PC-3 (cell line): ENCODE results near the gene MYL11. TPM values are rescaled to one million over a fixed set of nuclear protein-coding genes. Genes with fewer than 3 reads are reported as not detected.

ENCODE experiments used
- ATAC-seq: fragments of 200-7000 bp; cut with Tn5 transposase; 2 replicates; pipeline ENCODE4 v1.9.1; 2020; ENCODE audit warnings: mild to moderate bottlenecking, moderate library complexity
- BruUV-seq: library from RNA; stranded (reverse); fragments of 400-500 nt; replicated peaks from 2 replicates; lab custom pipeline; 2021; lab: Mats Ljungman, UMichigan
- CTCF ChIA-PET: fragments of 300-600 bp; sonication (Branson Sonifier 250); formaldehyde crosslinking; loops from one replicate; lab custom pipeline; 2022; ENCODE audit warnings: antibody characterized with exemption; lab: Charles Lee
- POLR2A ChIA-PET: fragments of 300-600 bp; sonication (Branson Sonifier 250); formaldehyde crosslinking; loops from one replicate; lab custom pipeline; 2022; ENCODE audit warnings: antibody characterized with exemption; ENCODE audit not compliant: unreplicated experiment; lab: Charles Lee
- DNase-seq: peaks from one replicate; pipeline ENCODE4 v3.0.0-alpha.2; 2015
- H2AFZ ChIP-seq: fragments of 300-600 bp; sonication (generic); 2 replicates; pipeline ENCODE4 v1.6.0; 2016; ENCODE audit warnings: antibody characterized with exemption, low read length
- H3F3A ChIP-seq: fragments of 300-600 bp; sonication (generic); one replicate; pipeline ENCODE4 v1.6.0; 2017; ENCODE audit warnings: antibody characterized with exemption, low read length, control low read depth, mild to moderate bottlenecking; ENCODE audit not compliant: unreplicated experiment
- H3K27ac ChIP-seq: fragments of 300-600 bp; sonication (generic); 2 replicates; pipeline ENCODE4 v1.5.1; 2016; ENCODE audit warnings: mild to moderate bottlenecking, low read length
- H3K27me3 ChIP-seq: fragments of 300-600 bp; sonication (generic); 2 replicates; pipeline ENCODE4 v1.6.1; 2016; ENCODE audit warnings: low read length, mixed read lengths
- H3K36me3 ChIP-seq: fragments of 300-600 bp; sonication (generic); 2 replicates; pipeline ENCODE4 v1.6.1; 2016; ENCODE audit warnings: low read depth, mixed run types, low read length, mixed read lengths
- H3K4me1 ChIP-seq: fragments of 300-600 bp; sonication (generic); 2 replicates; pipeline ENCODE4 v1.5.1; 2016; ENCODE audit warnings: low read length; ENCODE audit not compliant: insufficient read depth
- H3K4me2 ChIP-seq: fragments of 300-600 bp; sonication (generic); 2 replicates; pipeline ENCODE4 v1.6.0; 2016; ENCODE audit warnings: low read length
- H3K4me3 ChIP-seq: fragments of 300-600 bp; sonication (generic); 2 replicates; pipeline ENCODE4 v1.5.1; 2016; ENCODE audit warnings: mild to moderate bottlenecking, low read length, mixed read lengths
- H3K79me2 ChIP-seq: fragments of 300-600 bp; sonication (generic); 2 replicates; pipeline ENCODE4 v1.6.1; 2017; ENCODE audit warnings: low read length, mixed read lengths
- H3K9ac ChIP-seq: fragments of 300-600 bp; sonication (generic); 2 replicates; pipeline ENCODE4 v1.6.0; 2016; ENCODE audit warnings: mild to moderate bottlenecking, low read length
- H3K9me2 ChIP-seq: fragments of 300-600 bp; sonication (generic); replicated peaks from 2 replicates; pipeline ENCODE4 v1.6.1; 2016; ENCODE audit warnings: mixed run types, low read length, mixed read lengths
- H3K9me3 ChIP-seq: fragments of 300-600 bp; sonication (generic); 2 replicates; pipeline ENCODE4 v1.6.1; 2016; ENCODE audit warnings: low read length, mixed read lengths
- H4K20me1 ChIP-seq: fragments of 300-600 bp; sonication (generic); 2 replicates; pipeline ENCODE4 v1.6.1; 2016; ENCODE audit warnings: low read length, mixed read lengths
- EZH2 ChIP-seq: fragments of 300-600 bp; sonication (generic); IDR thresholded peaks from one replicate; pipeline ENCODE4 v1.6.1; 2017; ENCODE audit warnings: antibody characterized with exemption, mild to moderate bottlenecking, low read length; ENCODE audit not compliant: unreplicated experiment
- EZH2phosphoT487 ChIP-seq: fragments of 300-600 bp; sonication (generic); IDR thresholded peaks from 2 replicates; pipeline ENCODE4 v1.6.1; 2018; ENCODE audit warnings: mild to moderate bottlenecking, antibody characterized with exemption, low read length, borderline replicate concordance
- intact Hi-C: fragments of 100-400 bp; cut with micrococcal nuclease; formaldehyde crosslinking; loops from 2 replicates; pipeline ENCODE4 v1.9.0; 2023
- total RNA-seq: library from RNA; depleted of rRNA; stranded (reverse); fragments of >200 nt; gene quantifications from 2 replicates; pipeline ENCODE4 v1.2.3, GENCODE V29; 2014
- TF ChIP-seq, protein P1 (sequence below): fragments of 300-600 bp; sonication (generic); conservative IDR thresholded peaks from 2 replicates; pipeline ENCODE4 v1.5.1; 2017; ENCODE audit warnings: antibody characterized with exemption, low read depth, mild to moderate bottlenecking, low read length

MYL11 gene
- total RNA-seq, 1 experiment from 2014 or later, result not detected

DNA sequence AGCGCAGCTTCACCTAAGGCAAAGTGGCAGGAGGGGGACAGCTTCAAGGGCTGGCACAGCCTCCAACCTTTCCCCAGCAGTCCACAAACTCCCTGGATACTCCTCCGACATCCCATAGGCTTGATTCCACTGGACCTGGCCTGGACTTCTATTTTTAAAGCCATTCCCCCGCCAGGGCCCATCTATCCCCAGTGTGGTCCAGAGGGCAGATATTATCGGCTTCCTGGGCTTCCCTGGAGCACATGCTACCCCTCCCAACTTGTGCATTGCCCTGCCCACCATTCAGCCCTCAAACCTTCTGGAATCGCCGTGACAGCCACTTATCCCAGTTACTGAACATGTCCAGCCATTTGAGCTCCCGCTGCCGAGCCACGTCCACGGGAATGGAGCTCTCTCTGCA, 9.4 kb upstream of the MYL11 start:
- H3K36me3 ChIP-seq, result no peaks in the 10 kb centered on the region; the same call in 1 of the 2 replicates
- no peak for DNase-seq

DNA sequence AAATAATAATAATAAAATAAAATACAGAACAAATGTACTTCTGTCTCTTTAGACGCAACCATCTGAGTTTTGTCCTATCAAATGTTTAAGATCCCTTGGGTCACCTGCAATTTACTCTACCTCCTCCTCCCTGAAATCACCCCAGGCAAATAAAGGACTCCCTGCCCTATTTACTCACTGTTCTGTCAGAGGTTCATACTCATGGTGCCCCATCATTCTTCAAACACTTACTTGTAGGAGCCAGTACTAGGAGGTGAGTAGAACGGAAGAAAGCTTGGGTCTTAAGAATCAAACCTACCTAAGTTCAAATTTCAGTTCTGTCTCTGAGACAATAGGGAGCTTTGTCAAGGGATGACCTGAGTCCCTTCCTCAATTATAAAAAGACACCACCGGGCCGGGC, 8.1 kb upstream of the MYL11 start:
- no peak overlapping the region; the same call in 1 of the 2 replicates for H3K9ac ChIP-seq
- intact Hi-C loops, result loop anchor here (5.0 kb wide), 1 partner anchor 41 kb away; the partner anchor contains the start of gene ZNF771

More for the DNA sequence above, 9.4 kb upstream of the MYL11 start:
- no peak overlapping the region for H3K4me3 ChIP-seq
- POLR2A ChIA-PET, result no interaction called here
- no peak overlapping the region for H2AFZ ChIP-seq
- H3K4me1 ChIP-seq, result peaks cover 15% of the 10 kb centered on the region
- CTCF ChIA-PET, result no interaction called here
- intact Hi-C loops, result loop anchor here (5.0 kb wide), 1 partner anchor 42 kb away; the partner anchor contains the start of gene ZNF771
- TF ChIP-seq EZH2 (no peak), EZH2phosphoT487 (no peak)
- TF ChIP-seq, protein P1, sequence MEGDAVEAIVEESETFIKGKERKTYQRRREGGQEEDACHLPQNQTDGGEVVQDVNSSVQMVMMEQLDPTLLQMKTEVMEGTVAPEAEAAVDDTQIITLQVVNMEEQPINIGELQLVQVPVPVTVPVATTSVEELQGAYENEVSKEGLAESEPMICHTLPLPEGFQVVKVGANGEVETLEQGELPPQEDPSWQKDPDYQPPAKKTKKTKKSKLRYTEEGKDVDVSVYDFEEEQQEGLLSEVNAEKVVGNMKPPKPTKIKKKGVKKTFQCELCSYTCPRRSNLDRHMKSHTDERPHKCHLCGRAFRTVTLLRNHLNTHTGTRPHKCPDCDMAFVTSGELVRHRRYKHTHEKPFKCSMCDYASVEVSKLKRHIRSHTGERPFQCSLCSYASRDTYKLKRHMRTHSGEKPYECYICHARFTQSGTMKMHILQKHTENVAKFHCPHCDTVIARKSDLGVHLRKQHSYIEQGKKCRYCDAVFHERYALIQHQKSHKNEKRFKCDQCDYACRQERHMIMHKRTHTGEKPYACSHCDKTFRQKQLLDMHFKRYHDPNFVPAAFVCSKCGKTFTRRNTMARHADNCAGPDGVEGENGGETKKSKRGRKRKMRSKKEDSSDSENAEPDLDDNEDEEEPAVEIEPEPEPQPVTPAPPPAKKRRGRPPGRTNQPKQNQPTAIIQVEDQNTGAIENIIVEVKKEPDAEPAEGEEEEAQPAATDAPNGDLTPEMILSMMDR, result no peak
- H3K4me2 ChIP-seq, result no peak overlapping the region
- no peak overlapping the region for H3K27ac ChIP-seq
- H3K27me3 ChIP-seq, result no peaks in the 10 kb centered on the region
- peaks cover 78% of the 10 kb centered on the region for H3K79me2 ChIP-seq
- BruUV-seq, result no TSS peak
- no peaks in the 10 kb centered on the region for H3K9me3 ChIP-seq
- H3F3A ChIP-seq, result no peaks in the 10 kb centered on the region
- H3K9me2 ChIP-seq, result no peaks in the 10 kb centered on the region
- ATAC-seq, result no peak
- no peak overlapping the region for H3K9ac ChIP-seq
- peaks cover 19% of the 10 kb centered on the region for H4K20me1 ChIP-seq

More for the DNA sequence above, 8.1 kb upstream of the MYL11 start:
- ATAC-seq, result peak; percentile 1; the same call in 1 of the 2 replicates
- Histone ChIP-seq H3K27me3 (no peaks in the 10 kb centered on the region), H3K36me3 (no peaks in the 10 kb centered on the region; the same call in 1 of the 2 replicates), H3K27ac (peak overlapping the region; percentile 55), H3K79me2 (peaks cover 75% of the 10 kb centered on the region), H3K9me3 (no peaks in the 10 kb centered on the region), H3K4me3 (peak overlapping the region; percentile 94), H3K9me2 (no peaks in the 10 kb centered on the region), H3F3A (no peaks in the 10 kb centered on the region), H4K20me1 (peaks cover 19% of the 10 kb centered on the region), H3K4me2 (peak overlapping the region; percentile 100), H2AFZ (no peak overlapping the region), H3K4me1 (peaks cover 19% of the 10 kb centered on the region)
- ChIA-PET CTCF (no interaction called here), POLR2A (no interaction called here)
- TF ChIP-seq EZH2phosphoT487 (no peak), EZH2 (no peak)
- TF ChIP-seq, protein P1, result no peak
- peak; percentile 67 for DNase-seq
- BruUV-seq, result no TSS peak
